Adrenal gland (tissue), 5 donors: ENCODE data around the gene SMNDC1.

Experiments used
- CTCF ChIP-seq, 6 experiments: fragments of 450-650 bp in 4 of 6; fragments of 200-600 bp in 2 of 6; sonication (generic) in 1 of 6; IDR thresholded peaks; 1 replicate in 5 of 6; 2 replicates in 1 of 6; pipeline versions ENCODE4 v1.5.1 to v1.8.0; 2016 to 2021; ENCODE audit warnings: antibody characterized with exemption in 6 of 6, mild to moderate bottlenecking in 2 of 6, moderate library complexity in 1 of 6
- POLR2A ChIP-seq, 2 donors: fragments of 450-650 bp; IDR thresholded peaks; one replicate each; pipeline ENCODE4 v1.6.1; 2017; ENCODE audit warnings: antibody characterized with exemption in 2 of 2, mild to moderate bottlenecking in 2 of 2, moderate library complexity in 1 of 2
- donor health status: DM: no; HTN: no; CAD: no.

- TF ChIP-seq CTCF (IDR thresholded peaks at IDR 0.05), result no peak
- TF ChIP-seq POLR2A (IDR thresholded peaks at IDR 0.05), result peak in 1 of 2 donors; percentile 33
Measured at GRCh38 chr10:110269374-110270318, 35.1 kb downstream of the SMNDC1 start.
